Fibroblast of villous mesenchyme (primary cell): Measurements from ENCODE around the gene KCNQ1. TPM values are rescaled to one million over a fixed set of nuclear protein-coding genes. Genes with fewer than 3 reads are reported as not detected.

Experiments used
- DNase-seq: peaks from one replicate; pipeline ENCODE4 v3.0.0-alpha.2; 2010; ENCODE audit warnings: low read depth
- H3K4me3 ChIP-seq: 2 replicates; pipeline ENCODE4 v1.5.1; 2011; ENCODE audit warnings: low read depth, mild to moderate bottlenecking, low read length
- total RNA-seq: library from RNA; depleted of rRNA; stranded (reverse); fragments of >200 nt; gene quantifications from 2 replicates; pipeline ENCODE4 v1.2.3, GENCODE V29; 2012
- TF ChIP-seq, protein P1 (sequence below): IDR thresholded peaks from 2 replicates; pipeline ENCODE4 v1.5.1; 2012; ENCODE audit warnings: low read depth, mild to moderate bottlenecking, low read length; ENCODE audit not compliant: insufficient read depth

Gene KCNQ1
- total RNA-seq, 1 donor, result not detected

DNA sequence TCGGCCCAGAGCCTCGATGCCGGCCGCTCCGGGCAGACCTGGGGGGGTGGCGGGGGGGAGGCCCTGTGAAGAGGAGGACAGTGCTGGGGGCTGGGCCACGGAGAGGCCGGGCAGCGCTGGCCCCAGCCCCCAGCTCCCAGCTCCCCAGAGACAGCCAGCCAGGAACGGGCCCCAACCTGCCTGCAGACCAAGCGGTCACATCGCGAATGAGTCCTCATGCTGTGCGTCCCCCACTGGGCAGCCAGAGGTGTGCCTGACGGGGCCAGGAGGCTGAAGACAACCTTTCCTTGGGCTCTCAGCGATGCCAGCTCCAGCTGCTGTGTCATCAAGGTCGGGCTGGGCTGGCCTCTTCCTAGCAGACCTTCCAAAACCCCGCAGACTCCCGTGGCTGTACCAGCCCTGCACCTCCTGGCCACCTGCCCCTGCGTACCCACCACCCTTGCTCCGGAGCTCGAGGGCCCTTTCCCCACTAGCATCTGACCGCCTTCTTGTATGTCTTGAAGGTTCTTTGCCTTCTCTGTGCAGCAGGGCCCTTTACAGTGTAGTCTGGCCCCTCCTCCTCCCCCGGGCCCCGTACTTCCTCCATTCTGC is 352.4 kb downstream of the KCNQ1 start:
- H3K4me3 ChIP-seq, result no peak overlapping the region
- TF ChIP-seq, protein P1, sequence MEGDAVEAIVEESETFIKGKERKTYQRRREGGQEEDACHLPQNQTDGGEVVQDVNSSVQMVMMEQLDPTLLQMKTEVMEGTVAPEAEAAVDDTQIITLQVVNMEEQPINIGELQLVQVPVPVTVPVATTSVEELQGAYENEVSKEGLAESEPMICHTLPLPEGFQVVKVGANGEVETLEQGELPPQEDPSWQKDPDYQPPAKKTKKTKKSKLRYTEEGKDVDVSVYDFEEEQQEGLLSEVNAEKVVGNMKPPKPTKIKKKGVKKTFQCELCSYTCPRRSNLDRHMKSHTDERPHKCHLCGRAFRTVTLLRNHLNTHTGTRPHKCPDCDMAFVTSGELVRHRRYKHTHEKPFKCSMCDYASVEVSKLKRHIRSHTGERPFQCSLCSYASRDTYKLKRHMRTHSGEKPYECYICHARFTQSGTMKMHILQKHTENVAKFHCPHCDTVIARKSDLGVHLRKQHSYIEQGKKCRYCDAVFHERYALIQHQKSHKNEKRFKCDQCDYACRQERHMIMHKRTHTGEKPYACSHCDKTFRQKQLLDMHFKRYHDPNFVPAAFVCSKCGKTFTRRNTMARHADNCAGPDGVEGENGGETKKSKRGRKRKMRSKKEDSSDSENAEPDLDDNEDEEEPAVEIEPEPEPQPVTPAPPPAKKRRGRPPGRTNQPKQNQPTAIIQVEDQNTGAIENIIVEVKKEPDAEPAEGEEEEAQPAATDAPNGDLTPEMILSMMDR, result no peak
- no peak for DNase-seq

GRCh38 chr11:2797741-2798361 is 353.0 kb downstream of the KCNQ1 start:
- H3K4me3 ChIP-seq, result no peak overlapping the region
- TF ChIP-seq, protein P1, result no peak
- no peak for DNase-seq

DNA sequence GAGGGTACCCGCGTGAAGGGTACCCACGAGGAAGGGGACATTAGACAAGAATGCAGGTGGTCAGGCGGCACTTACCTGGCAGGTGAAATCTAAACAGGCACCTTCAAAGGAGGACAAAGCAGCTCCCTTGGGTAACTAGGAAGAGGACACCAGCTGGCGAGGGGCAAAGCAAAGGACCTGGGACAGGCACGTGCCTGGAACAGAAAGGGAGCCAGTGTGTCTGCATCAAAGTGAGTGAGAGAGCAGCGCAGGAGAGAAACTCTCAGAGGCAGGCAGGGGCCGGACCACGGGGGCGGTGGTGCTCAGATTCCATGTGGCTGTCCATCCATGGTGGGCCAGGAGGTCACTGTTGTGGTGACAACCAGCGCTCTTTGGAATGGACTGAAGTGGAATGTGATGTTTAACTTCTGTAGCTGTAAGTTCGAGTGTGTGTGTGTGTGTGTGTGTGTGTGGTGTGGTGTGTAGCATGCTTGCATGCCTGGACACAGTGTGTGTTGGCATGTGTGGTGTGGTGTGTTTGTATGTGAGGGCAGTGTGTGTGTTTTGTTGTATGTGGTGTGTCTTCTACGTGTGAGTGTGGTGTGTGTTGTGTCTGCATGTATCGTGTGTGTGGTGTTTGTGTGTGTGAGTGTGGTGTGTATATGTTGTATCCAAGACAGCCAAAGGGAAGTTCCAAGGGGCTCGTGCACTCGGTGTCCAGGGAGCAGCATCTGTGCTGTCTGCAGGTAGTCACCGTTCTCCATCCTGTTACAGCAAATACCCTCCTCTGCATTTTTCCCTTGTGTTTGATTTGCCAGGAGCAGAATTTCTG is 354.3 kb downstream of the KCNQ1 start:
- TF ChIP-seq, protein P1, result no peak
- DNase-seq, result no peak
- H3K4me3 ChIP-seq, result no peak overlapping the region

GRCh38 chr11:2799881-2800654 is 355.3 kb downstream of the KCNQ1 start:
- TF ChIP-seq, protein P1, result no peak
- H3K4me3 ChIP-seq, result no peak overlapping the region
- DNase-seq, result peak; percentile 80

DNA sequence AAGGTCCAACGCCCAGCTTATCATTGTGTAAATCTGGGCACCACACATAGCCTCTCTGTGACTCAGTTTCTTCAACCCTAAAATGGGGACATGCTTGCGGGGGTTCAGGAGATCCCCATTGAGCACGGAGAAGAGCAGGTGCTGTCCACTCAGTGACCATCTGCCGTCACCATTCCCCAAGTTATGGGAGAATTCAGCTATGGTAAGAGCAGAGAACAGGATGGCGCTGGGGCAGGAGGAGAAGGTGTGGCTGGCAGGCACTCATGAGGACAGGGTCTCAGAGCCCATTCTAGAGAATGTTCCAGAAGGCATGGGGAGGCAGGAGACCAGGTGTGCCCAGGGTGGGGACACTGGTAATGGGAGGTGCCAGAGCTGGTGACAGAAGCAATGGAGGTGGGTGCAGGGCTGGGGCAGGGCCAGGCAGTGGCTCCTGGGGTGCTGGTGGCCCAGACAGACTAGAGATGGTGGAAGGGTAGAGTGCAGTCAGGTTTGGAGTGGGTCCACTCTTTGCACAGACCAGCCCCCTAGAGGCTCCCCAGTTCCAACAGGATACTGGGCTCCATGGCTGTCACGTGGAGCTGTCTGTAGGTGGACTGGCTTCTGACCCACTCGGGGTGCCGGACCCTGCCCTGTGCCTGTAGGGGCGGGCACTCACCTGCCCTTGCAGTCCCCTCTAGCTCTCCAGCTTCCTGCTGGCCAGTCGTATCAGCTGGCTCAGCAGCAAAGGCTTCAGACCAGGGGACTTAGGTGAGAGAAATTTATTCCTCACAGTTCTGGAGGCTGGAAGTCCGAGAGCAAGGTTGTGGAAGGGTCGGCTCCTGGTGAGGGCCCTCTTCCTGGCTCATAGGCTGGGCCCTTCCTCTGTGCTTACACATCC is 356.1 kb downstream of the KCNQ1 start:
- DNase-seq, result no peak

More for the DNA sequence above, 356.1 kb downstream of the KCNQ1 start:
- TF ChIP-seq, protein P1, result no peak
- no peak overlapping the region for H3K4me3 ChIP-seq
